Jurkat, Clone E6-1 (cell line): ENCODE results near the gene USH2A.

Experiments used
- DNase-seq: peaks from one replicate; pipeline ENCODE4 v3.0.0-alpha.2; 2011; ENCODE audit warnings: low read depth, low spot score
- H3K4me3 ChIP-seq: 2 replicates; pipeline ENCODE4 v1.5.1; 2011; ENCODE audit warnings: mild to moderate bottlenecking, low read length, control low read depth, moderate library complexity

USH2A gene

GRCh38 chr1:215865060-215865459 lies 558.2 kb downstream of the USH2A start:
- no peak for DNase-seq

GRCh38 chr1:215863796-215864195 lies 559.5 kb downstream of the USH2A start:
- DNase-seq = no peak
- no peak overlapping the region for H3K4me3 ChIP-seq

More at GRCh38 chr1:215865060-215865459, 558.2 kb downstream of the USH2A start:
- no peak overlapping the region for H3K4me3 ChIP-seq

- H3K4me3 ChIP-seq = no peak overlapping the region
- no peak for DNase-seq
Observed at GRCh38 chr1:215860833-215861232, 562.4 kb downstream of the USH2A start.

- DNase-seq = no peak
- no peak overlapping the region for H3K4me3 ChIP-seq
Observed at GRCh38 chr1:215857317-215857716, 565.9 kb downstream of the USH2A start.

GRCh38 chr1:215845234-215845891 lies 577.9 kb downstream of the USH2A start:
- no peak overlapping the region for H3K4me3 ChIP-seq
- DNase-seq = no peak

GRCh38 chr1:215844777-215845176 lies 578.5 kb downstream of the USH2A start:
- DNase-seq = no peak
- no peak overlapping the region for H3K4me3 ChIP-seq

- H3K4me3 ChIP-seq = no peak overlapping the region
- DNase-seq = no peak
Observed at GRCh38 chr1:215844266-215844665, 579.0 kb downstream of the USH2A start.

- no peak for DNase-seq
- no peak overlapping the region for H3K4me3 ChIP-seq
Observed at GRCh38 chr1:215842905-215843304, 580.3 kb downstream of the USH2A start.

GRCh38 chr1:215835951-215836350 lies 587.3 kb downstream of the USH2A start:
- no peak for DNase-seq
- H3K4me3 ChIP-seq = no peak overlapping the region

- DNase-seq = peak; percentile 16
- no peak overlapping the region for H3K4me3 ChIP-seq
Observed at GRCh38 chr1:215833941-215834729, 589.1 kb downstream of the USH2A start.

- no peak overlapping the region for H3K4me3 ChIP-seq
- DNase-seq = no peak
Observed at GRCh38 chr1:215830226-215830810, 592.9 kb downstream of the USH2A start.

GRCh38 chr1:215825056-215825455 lies 598.2 kb downstream of the USH2A start:
- no peak for DNase-seq
- H3K4me3 ChIP-seq = no peak overlapping the region

- DNase-seq = no peak
Observed at GRCh38 chr1:215824245-215824644, 599.0 kb downstream of the USH2A start.

GRCh38 chr1:215819114-215819513 lies 604.1 kb downstream of the USH2A start:
- no peak overlapping the region for H3K4me3 ChIP-seq
- no peak for DNase-seq

More at GRCh38 chr1:215824245-215824644, 599.0 kb downstream of the USH2A start:
- H3K4me3 ChIP-seq = no peak overlapping the region

- no peak overlapping the region for H3K4me3 ChIP-seq
- DNase-seq = no peak
Observed at GRCh38 chr1:215807911-215808436, 615.3 kb downstream of the USH2A start.

GRCh38 chr1:215807218-215807617 lies 616.0 kb downstream of the USH2A start:
- no peak overlapping the region for H3K4me3 ChIP-seq
- DNase-seq = no peak

GRCh38 chr1:215797859-215798258 lies 625.4 kb downstream of the USH2A start:
- no peak overlapping the region for H3K4me3 ChIP-seq
- no peak for DNase-seq

- DNase-seq = no peak
- no peak overlapping the region for H3K4me3 ChIP-seq
Observed at GRCh38 chr1:215794156-215794555, 629.1 kb downstream of the USH2A start.

- DNase-seq = no peak
- no peak overlapping the region for H3K4me3 ChIP-seq
Observed at GRCh38 chr1:215793180-215793579, 630.1 kb downstream of the USH2A start.

GRCh38 chr1:215792446-215792845 lies 630.8 kb downstream of the USH2A start:
- no peak overlapping the region for H3K4me3 ChIP-seq
- no peak for DNase-seq
